ENCODE results near the gene SCYGR5.

The SCYGR5 gene

DNA sequence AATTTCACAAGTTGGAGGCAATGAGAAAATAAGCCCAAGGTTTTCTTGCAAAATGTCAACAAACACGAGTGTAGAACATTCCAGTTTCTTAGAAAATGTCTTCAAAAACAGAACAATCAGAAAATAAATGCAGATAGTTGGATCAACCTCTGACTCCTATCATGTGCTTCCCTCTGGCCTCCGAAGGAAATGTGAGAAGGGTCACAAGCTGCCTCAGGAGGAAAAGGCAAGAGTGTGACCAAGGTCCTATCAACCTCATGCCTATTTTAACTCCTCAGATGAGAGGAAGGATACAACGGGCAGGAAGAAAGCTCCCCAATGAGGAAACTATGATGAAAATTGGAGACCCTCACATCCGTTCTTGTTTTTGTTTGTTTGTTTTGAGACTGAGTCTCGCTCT, 7.9 kb downstream of the SCYGR5 start:
- no peak for DNase-seq

DNA sequence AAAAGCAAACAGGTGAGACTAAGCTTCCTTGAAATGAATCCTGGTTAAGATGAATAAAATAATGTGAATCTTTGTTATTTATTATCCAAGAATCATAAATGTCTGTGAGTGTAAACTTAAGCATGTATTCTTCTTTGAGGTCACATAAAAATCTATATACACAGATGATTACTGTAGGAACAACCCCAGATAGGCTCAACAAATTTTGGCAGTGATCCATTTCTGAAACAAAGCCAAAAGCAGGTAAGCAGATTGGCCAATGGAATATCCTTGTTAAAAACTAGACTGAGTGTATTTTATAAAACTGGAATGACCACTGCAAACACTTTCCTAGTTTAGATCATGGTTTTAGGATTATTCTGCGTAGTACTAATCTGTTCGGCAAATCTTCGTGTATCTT, 11.3 kb downstream of the SCYGR5 start:
- DNase-seq, result no peak

DNA sequence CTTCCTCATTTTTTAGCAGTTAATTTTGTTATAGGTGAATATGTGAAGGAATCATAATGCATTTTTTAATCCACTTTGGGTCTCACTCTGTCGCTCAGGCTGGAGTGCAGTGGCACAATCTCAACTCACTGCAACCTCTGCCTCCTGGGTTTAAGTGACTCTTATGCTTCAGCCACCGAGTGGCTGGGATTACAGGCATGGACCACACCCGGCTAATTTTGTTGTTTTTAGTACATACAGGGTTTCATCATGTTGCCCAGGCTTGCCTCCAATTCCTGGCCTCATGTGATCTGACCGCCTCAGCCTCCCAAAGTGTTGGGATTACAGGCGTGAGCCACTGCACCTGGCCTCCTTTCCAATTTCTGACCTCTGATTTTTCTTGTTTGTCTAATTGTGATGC, 17.7 kb downstream of the SCYGR5 start:
- DNase-seq, result no peak

DNA sequence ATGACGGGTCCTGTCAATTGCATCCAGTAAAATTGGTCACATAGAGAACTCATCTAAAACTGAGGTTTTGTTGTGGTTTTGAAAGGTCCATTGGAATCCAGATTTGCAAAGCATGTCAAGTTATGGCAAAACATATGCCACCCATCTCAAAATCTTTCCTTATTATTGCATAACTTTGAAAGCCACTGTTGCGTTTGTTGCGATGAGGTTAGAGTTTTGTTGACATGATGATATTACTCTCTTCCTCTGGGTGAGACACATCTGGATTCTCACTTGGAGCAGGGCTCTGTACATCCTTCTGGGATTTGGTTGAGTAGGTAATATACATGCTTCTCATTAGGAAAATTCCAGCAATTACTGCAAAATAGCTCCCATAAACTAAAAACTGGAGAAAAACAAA, 20.6 kb downstream of the SCYGR5 start:
- no peak for DNase-seq

DNA sequence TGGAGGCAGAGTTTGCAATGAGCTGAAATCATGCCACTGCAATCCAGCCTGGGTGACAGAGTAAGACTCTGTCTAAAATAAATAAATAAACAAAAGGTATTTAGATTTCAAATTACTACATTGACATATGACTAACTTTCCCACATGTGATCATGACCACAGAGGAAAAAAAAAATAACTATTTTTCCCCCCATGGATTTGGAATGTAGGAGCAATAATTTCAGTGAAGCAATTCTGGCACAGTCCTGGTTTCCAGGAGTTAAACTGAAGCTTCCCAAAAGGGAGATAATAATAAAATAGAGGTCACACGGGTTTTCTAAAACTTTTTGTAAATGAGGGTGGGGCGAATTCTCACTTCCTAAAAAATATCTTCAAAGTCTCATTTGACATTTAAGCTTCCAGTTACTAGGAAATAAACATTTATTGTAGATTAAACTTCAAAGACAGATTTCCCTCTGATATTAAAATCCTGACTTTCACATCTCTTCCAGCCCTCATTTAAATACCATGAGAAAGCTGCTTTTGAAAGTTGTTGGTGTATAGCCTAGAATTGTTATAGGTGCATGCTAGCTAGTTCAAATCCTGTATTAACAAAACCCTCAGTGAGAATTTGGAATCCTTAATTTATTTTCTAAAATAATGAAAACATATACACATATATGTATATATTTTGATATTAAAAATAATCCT, 30.5 kb downstream of the SCYGR5 start:
- DNase-seq, result no peak

DNA sequence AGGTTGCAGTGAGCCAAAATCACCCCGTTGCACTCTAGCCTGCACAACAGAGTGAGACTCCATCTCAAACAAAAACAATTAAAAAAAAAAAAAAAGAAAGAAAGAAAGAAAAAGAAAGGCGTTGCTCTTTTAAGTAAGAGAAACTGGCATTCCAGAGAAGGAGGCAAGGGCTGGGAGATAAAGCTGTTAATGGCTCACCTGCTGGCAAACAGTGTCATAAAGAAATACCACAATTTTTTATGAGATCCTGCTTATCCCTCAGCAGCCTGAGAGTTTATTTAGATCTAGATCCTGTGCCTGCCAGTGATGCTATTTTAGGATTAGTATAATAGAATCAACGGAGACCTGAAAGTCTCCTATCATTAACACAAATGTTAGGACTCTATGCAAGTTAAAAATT, 35.0 kb downstream of the SCYGR5 start:
- DNase-seq, result no peak

DNA sequence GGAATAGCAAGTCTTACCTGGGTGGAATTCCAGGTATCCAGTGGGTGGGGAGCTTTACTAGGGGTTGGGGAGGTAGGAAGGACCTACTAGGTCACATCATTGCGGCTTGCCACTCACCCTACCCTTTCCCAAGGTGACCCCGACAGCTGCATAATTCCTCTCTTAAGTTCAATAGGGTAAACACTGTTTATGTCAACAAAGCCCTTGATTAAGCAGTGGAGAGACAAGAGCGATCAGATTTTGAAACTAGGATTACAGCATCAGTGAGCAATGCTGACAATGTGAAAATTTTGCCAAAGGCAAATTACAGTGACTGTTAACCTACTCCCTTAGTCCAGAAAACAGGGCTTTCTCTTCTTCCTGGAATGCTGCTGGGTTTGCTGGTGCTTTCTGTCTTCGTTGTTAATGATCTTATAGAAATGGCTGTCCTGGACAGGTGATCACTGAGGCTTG, 36.7 kb downstream of the SCYGR5 start:
- DNase-seq, result no peak

DNA sequence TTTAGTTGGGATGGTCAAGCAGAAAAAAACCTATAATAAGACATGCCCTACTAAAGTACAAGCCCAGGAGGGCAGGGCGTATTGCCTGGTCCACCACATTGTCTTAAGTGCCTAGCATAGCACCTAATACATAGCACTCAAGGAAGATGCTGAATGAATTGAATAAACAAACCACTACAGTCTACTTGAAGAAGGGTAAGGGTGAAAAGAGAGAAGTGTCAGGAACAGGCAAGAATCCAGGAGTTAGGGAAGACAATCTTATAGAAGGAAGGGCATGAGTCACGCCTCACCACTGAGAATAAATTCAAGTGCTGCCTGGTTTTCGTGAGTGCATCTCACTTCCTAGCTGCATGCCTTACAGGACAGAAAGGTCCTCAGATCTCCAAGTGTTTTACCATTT, 37.4 kb downstream of the SCYGR5 start:
- no peak for DNase-seq

DNA sequence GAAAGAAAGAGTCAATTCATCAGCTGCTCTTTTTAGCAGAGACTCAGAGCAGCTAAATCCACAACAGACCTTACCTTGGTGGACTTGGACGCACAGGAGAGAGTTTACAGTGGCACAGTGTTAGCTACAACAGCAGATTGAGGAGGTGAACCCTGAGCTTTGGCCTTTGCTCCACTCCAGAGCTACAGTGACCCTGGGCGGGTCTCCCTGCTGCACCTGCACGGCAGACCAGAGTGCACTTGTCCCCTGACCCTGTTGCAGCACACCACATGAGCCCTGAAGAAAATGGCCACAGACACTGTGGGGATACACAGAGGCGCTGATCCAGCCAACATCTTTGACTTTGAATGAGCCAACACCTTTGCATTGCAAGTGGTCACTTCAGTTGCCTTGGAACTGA, 40.3 kb downstream of the SCYGR5 start:
- DNase-seq, result no peak

DNA sequence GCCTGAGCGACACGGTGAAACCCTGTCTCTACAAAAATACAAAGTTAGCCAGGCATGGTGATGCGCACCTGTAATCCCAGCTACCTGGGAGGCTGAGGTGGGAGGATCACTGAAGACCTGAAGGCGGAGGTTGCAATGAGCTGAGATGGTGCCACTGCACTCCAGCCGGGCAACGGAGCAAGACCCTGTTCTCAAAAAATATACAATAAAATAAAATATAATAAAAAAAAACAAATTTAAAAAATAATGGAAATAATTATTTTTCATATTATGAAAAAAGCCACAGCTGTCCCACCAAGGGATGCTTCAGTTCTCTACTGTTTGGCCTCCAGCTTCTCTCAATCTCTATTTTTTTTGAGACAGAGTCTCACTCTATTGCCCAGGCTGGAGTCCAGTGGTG, 40.8 kb downstream of the SCYGR5 start:
- no peak for DNase-seq

DNA sequence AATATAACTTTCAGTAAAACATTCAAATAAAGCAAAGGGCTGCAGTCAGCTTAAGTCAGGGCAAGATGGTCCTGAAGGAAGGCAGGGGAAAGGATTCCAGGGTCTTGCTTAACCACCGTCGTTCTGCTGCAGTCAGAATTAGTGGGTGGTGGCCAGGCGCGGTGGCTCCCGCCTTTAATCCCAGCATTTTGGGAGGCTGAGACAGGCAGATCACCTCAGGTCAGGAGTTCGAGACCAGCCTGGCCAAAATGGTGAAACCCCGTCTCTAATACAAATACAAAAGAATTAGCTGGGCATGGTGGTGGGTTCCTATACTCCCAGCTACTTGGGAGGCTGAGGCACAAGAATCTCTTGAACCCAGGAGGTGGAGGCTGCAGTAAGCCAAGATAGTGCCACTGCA, 44.4 kb downstream of the SCYGR5 start:
- no peak for DNase-seq

DNA sequence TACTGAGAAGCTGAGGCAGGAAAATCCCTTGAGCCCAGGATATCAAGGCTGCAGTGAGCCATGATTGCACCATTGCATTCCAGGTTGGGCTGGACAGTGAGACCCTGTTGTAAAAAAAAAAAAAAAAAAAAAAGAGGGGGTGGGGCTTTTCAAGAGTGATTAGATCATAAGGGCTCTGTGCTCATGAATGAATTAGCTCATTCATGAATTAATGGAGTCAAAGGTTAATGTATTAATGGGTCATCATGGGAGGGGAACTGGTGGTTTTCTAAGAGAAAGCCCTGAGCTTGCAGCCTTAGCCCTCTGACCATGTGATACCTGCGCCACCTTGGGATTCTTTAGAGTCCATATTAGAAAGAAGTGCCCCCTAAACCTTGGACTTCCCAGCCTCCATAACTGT, 46.7 kb downstream of the SCYGR5 start:
- no peak for DNase-seq

DNA sequence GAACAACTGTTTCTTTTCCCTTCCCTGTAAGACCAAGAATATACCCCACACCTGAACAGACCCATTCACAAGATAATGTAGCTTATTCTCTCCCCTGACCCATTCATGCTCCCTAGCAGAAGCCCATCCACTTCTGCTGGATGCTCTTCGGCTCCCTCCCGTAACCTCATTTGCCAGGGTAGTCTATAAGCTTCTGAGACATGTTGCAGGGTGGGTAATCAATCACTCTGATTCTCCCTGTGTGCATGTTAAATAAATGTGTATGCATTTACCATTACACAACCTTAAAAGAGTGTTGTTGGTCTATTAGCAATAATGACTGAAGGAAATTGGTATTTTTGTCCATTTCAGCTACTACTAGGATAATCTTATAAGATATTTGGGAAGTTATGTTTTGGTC, 49.9 kb downstream of the SCYGR5 start:
- DNase-seq, result no peak
